SK-N-SH treated with all-trans-retinoic acid at 6 μM for 48 hours (cell line): ENCODE measurements around the gene IQCK.

Source experiments
- ATAC-seq: fragments of 200-7000 bp; cut with Tn5 transposase; 3 replicates; pipeline ENCODE4 v1.9.1; 2020; ENCODE audit warnings: mild to moderate bottlenecking, moderate library complexity
- ARNTL ChIP-seq: fragments of 450-650 bp; formaldehyde crosslinking; IDR thresholded peaks from 2 replicates; pipeline ENCODE4 v1.5.0; 2020; ENCODE audit warnings: low read depth, mild to moderate bottlenecking, moderate library complexity, borderline replicate concordance
- BACH2 ChIP-seq: fragments of 250-450 bp; sonication (Bioruptor Pico); IDR thresholded peaks from 2 replicates; pipeline ENCODE4 v1.9.0; 2021; ENCODE audit warnings: mild to moderate bottlenecking, borderline replicate concordance
- CSDC2 ChIP-seq: fragments of 250-450 bp; sonication (Bioruptor Pico); IDR thresholded peaks from 2 replicates; pipeline ENCODE4 v1.5.0; 2020; ENCODE audit warnings: mild to moderate bottlenecking, moderate library complexity
- ESRRG ChIP-seq: fragments of 250-450 bp; sonication (Bioruptor Pico); IDR thresholded peaks from 2 replicates; pipeline ENCODE4 v1.6.1; 2021; ENCODE audit warnings: mild to moderate bottlenecking
- GLIS3 ChIP-seq: fragments of 250-450 bp; sonication (Bioruptor Pico); IDR thresholded peaks from 2 replicates; pipeline ENCODE4 v1.5.0; 2020; ENCODE audit warnings: mild to moderate bottlenecking, moderate library complexity
- OSR1 ChIP-seq: fragments of 250-450 bp; sonication (Bioruptor Pico); IDR thresholded peaks from 2 replicates; pipeline ENCODE4 v1.8.0; 2022; ENCODE audit warnings: moderate library complexity, mild to moderate bottlenecking, inconsistent platforms
- PPARA ChIP-seq: fragments of 250-450 bp; sonication (Bioruptor Pico); IDR thresholded peaks from 2 replicates; pipeline ENCODE4 v1.5.0; 2020; ENCODE audit warnings: mild to moderate bottlenecking, borderline replicate concordance
- RARB ChIP-seq: fragments of 250-450 bp; sonication (Bioruptor Pico); IDR thresholded peaks from 2 replicates; pipeline ENCODE4 v1.8.0; 2021; ENCODE audit warnings: mild to moderate bottlenecking, moderate library complexity
- SNAI2 ChIP-seq: fragments of 250-450 bp; sonication (Bioruptor Pico); IDR thresholded peaks from 2 replicates; pipeline ENCODE4 v1.5.0; 2020; ENCODE audit warnings: mild to moderate bottlenecking, moderate library complexity
- TCF4 ChIP-seq: fragments of 250-450 bp; sonication (Bioruptor Pico); IDR thresholded peaks from 2 replicates; pipeline ENCODE4 v1.8.0; 2021; ENCODE audit warnings: mild to moderate bottlenecking, moderate library complexity, borderline replicate concordance
- TOX ChIP-seq: fragments of 250-450 bp; sonication (Bioruptor Pico); IDR thresholded peaks from 2 replicates; pipeline ENCODE4 v1.8.0; 2021; ENCODE audit warnings: mild to moderate bottlenecking, moderate library complexity, borderline replicate concordance
- ZFP3 ChIP-seq: fragments of 250-450 bp; sonication (Bioruptor Pico); IDR thresholded peaks from 2 replicates; pipeline ENCODE4 v1.5.0; 2020; ENCODE audit warnings: mild to moderate bottlenecking, moderate library complexity
- ZFP30 ChIP-seq: fragments of 450-650 bp; formaldehyde crosslinking; IDR thresholded peaks from 2 replicates; pipeline ENCODE4 v1.5.0; 2022; ENCODE audit warnings: mild to moderate bottlenecking, moderate library complexity
- ZNF565 ChIP-seq: fragments of 450-650 bp; formaldehyde crosslinking; conservative IDR thresholded peaks from 2 replicates; pipeline ENCODE4 v1.5.0; 2020; ENCODE audit warnings: low read depth, mild to moderate bottlenecking, moderate library complexity
- ZNF70 ChIP-seq: fragments of 450-650 bp; formaldehyde crosslinking; IDR thresholded peaks from 2 replicates; pipeline ENCODE4 v1.5.0; 2020; ENCODE audit warnings: mild to moderate bottlenecking, moderate library complexity
- ZNF8 ChIP-seq: fragments of 450-650 bp; formaldehyde crosslinking; IDR thresholded peaks from 2 replicates; pipeline ENCODE4 v1.5.0; 2020; ENCODE audit warnings: mild to moderate bottlenecking, moderate library complexity
- TF ChIP-seq, protein P1 (sequence below): fragments of 250-450 bp; sonication (Bioruptor Pico); IDR thresholded peaks from 2 replicates; pipeline ENCODE4 v1.5.1; 2020; ENCODE audit warnings: low read depth, mild to moderate bottlenecking, moderate library complexity
- TF ChIP-seq, protein P2 (sequence below): fragments of 250-450 bp; sonication (Bioruptor Pico); IDR thresholded peaks from 2 replicates; pipeline ENCODE4 v1.5.0; 2020; ENCODE audit warnings: mild to moderate bottlenecking, moderate library complexity

The IQCK gene

DNA sequence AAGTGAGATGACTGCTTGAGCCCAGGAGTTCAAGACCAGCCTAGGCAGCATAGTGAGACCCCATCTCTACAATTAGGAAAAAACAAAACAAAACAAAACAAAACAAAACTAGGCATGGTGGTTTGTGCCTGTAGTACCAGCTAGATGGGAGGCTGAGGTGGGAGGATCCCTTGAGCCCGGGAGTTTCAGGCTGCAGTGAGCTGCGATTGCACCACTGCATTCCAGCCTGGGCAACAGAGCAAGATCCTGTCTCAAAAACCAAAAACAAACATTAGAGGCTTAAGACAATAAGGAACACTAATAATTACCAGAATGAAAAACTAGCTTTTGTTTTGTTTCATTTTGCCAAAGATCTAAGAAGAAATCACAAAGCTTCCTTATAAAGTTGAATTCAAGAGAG lies 97.3 kb downstream of the IQCK start (continued):
- TF ChIP-seq GLIS3 (no peak), ZFP30 (CRISPR knock-in tag) (no peak), RARB (CRISPR knock-in tag) (no peak)

GRCh38 chr16:19817122-19817521 lies 99.1 kb downstream of the IQCK start:
- TF ChIP-seq, protein P1, sequence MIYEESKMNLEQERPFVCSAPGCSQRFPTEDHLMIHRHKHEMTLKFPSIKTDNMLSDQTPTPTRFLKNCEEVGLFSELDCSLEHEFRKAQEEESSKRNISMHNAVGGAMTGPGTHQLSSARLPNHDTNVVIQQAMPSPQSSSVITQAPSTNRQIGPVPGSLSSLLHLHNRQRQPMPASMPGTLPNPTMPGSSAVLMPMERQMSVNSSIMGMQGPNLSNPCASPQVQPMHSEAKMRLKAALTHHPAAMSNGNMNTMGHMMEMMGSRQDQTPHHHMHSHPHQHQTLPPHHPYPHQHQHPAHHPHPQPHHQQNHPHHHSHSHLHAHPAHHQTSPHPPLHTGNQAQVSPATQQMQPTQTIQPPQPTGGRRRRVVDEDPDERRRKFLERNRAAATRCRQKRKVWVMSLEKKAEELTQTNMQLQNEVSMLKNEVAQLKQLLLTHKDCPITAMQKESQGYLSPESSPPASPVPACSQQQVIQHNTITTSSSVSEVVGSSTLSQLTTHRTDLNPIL (CRISPR knock-in tag) = no peak
- TF ChIP-seq TOX (CRISPR knock-in tag) (no peak), ZFP30 (CRISPR knock-in tag) (no peak), ZNF70 (CRISPR knock-in tag) (no peak), ZNF565 (CRISPR knock-in tag) (no peak), GLIS3 (no peak), SNAI2 (no peak), RARB (CRISPR knock-in tag) (no peak), PPARA (CRISPR knock-in tag) (no peak), TCF4 (CRISPR knock-in tag) (no peak), ARNTL (CRISPR knock-in tag) (no peak), ZNF8 (no peak), OSR1 (no peak), BACH2 (CRISPR knock-in tag) (no peak)
- TF ChIP-seq, protein P2, sequence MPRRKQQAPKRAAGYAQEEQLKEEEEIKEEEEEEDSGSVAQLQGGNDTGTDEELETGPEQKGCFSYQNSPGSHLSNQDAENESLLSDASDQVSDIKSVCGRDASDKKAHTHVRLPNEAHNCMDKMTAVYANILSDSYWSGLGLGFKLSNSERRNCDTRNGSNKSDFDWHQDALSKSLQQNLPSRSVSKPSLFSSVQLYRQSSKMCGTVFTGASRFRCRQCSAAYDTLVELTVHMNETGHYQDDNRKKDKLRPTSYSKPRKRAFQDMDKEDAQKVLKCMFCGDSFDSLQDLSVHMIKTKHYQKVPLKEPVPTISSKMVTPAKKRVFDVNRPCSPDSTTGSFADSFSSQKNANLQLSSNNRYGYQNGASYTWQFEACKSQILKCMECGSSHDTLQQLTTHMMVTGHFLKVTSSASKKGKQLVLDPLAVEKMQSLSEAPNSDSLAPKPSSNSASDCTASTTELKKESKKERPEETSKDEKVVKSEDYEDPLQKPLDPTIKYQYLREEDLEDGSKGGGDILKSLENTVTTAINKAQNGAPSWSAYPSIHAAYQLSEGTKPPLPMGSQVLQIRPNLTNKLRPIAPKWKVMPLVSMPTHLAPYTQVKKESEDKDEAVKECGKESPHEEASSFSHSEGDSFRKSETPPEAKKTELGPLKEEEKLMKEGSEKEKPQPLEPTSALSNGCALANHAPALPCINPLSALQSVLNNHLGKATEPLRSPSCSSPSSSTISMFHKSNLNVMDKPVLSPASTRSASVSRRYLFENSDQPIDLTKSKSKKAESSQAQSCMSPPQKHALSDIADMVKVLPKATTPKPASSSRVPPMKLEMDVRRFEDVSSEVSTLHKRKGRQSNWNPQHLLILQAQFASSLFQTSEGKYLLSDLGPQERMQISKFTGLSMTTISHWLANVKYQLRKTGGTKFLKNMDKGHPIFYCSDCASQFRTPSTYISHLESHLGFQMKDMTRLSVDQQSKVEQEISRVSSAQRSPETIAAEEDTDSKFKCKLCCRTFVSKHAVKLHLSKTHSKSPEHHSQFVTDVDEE (CRISPR knock-in tag) = no peak
- no peak for ATAC-seq

DNA sequence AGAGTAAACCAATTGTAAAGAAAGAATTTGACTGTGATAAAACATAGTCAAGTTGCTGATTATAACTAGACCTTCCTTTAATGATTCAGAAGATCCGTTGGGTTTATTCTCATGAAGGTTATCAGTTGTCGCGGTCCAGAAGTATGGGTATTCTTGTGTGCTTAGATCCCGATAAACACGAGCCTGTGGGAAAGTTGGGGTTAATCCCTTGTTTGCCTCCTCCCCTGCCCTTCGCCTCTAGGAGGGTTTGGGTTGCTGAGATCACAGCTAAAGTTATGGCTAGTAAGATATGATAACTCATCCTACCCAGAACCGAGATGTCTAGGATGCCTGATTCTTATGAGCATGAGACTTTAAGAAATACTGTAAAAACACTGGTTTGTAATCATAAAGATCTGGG lies 99.8 kb downstream of the IQCK start:
- no peak for ATAC-seq
- TF ChIP-seq OSR1 (no peak), ZFP3 (CRISPR knock-in tag) (no peak), SNAI2 (no peak), ZFP30 (CRISPR knock-in tag) (no peak), ESRRG (CRISPR knock-in tag) (no peak)
- TF ChIP-seq, protein P2 (CRISPR knock-in tag) = no peak

GRCh38 chr16:19822533-19822932 lies 104.5 kb downstream of the IQCK start:
- no peak for TF ChIP-seq ZFP30 (CRISPR knock-in tag)
- TF ChIP-seq CSDC2 (CRISPR knock-in tag) = no peak
- no peak for TF ChIP-seq TOX (CRISPR knock-in tag)
- TF ChIP-seq PPARA (CRISPR knock-in tag) = no peak
- TF ChIP-seq SNAI2 = no peak
- no peak for TF ChIP-seq TCF4 (CRISPR knock-in tag)
- TF ChIP-seq, protein P2 (CRISPR knock-in tag) = no peak
- TF ChIP-seq, protein P1 (CRISPR knock-in tag) = no peak
- TF ChIP-seq OSR1 = no peak
- no peak for ATAC-seq
